ENCODE measurements around the gene RDH16.

- TF ChIP-seq CTCF (IDR thresholded peaks at IDR 0.05) (no peak), POLR2A (IDR thresholded peaks at IDR 0.05) (no peak), EP300 (IDR thresholded peaks at IDR 0.05) (no peak), POLR2AphosphoS5 (IDR thresholded peaks at IDR 0.05) (no peak)
These were observed 29.1 kb downstream of the RDH16 start for GRCh38 chr12:56928262-56928661.
